Brain microvascular endothelial cell (primary cell): ENCODE results near the gene VAV2.

Experiments
- DNase-seq: peaks from one replicate; pipeline ENCODE4 v3.0.0-alpha.2; 2020
- H3K27ac ChIP-seq: fragments of 250-450 bp; sonication (Bioruptor Pico); 2 replicates; pipeline ENCODE4 v1.5.1; 2020; ENCODE audit warnings: mild to moderate bottlenecking, moderate library complexity
- H3K27me3 ChIP-seq: fragments of 250-450 bp; sonication (Bioruptor Pico); replicated peaks from 2 replicates; pipeline ENCODE4 v1.5.1; 2020; ENCODE audit warnings: mild to moderate bottlenecking
- H3K36me3 ChIP-seq: fragments of 250-450 bp; sonication (Bioruptor Pico); replicated peaks from 2 replicates; pipeline ENCODE4 v1.5.1; 2020; ENCODE audit warnings: mild to moderate bottlenecking
- H3K4me3 ChIP-seq: 2 replicates; pipeline ENCODE4 v1.5.1; 2011; ENCODE audit warnings: low read depth, mild to moderate bottlenecking, control low read depth, low read length, moderate library complexity
- in situ Hi-C: cut with HindIII; loops from 2 replicates; pipeline ENCODE4 v1.10.0; 2017; ENCODE audit warnings: low sequenced_read_pairs, low pct_ligation_motif_present
- TF ChIP-seq, protein P1 (sequence below): IDR thresholded peaks from 2 replicates; pipeline ENCODE4 v1.5.1; 2011; ENCODE audit warnings: low read depth, mild to moderate bottlenecking, moderate library complexity, low read length, control low read depth, inconsistent platforms; ENCODE audit errors: missing control alignments

Gene VAV2

GRCh38 chr9:133760713-133761290 is 231.3 kb downstream of the VAV2 start:
- H3K36me3 ChIP-seq: no peaks in the 10 kb centered on the region
- TF ChIP-seq, protein P1, sequence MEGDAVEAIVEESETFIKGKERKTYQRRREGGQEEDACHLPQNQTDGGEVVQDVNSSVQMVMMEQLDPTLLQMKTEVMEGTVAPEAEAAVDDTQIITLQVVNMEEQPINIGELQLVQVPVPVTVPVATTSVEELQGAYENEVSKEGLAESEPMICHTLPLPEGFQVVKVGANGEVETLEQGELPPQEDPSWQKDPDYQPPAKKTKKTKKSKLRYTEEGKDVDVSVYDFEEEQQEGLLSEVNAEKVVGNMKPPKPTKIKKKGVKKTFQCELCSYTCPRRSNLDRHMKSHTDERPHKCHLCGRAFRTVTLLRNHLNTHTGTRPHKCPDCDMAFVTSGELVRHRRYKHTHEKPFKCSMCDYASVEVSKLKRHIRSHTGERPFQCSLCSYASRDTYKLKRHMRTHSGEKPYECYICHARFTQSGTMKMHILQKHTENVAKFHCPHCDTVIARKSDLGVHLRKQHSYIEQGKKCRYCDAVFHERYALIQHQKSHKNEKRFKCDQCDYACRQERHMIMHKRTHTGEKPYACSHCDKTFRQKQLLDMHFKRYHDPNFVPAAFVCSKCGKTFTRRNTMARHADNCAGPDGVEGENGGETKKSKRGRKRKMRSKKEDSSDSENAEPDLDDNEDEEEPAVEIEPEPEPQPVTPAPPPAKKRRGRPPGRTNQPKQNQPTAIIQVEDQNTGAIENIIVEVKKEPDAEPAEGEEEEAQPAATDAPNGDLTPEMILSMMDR: no peak
- in situ Hi-C loops: no loop called here
- no peaks in the 10 kb centered on the region for H3K27me3 ChIP-seq
- no peak overlapping the region for H3K4me3 ChIP-seq
- H3K27ac ChIP-seq: no peak overlapping the region
- DNase-seq: no peak

- Histone ChIP-seq H3K36me3 (no peaks in the 10 kb centered on the region), H3K27ac (no peak overlapping the region), H3K4me3 (no peak overlapping the region), H3K27me3 (no peaks in the 10 kb centered on the region)
- in situ Hi-C loops: no loop called here
- TF ChIP-seq, protein P1: no peak
- DNase-seq: no peak
These were observed 232.2 kb downstream of the VAV2 start for GRCh38 chr9:133759946-133760345.

DNA sequence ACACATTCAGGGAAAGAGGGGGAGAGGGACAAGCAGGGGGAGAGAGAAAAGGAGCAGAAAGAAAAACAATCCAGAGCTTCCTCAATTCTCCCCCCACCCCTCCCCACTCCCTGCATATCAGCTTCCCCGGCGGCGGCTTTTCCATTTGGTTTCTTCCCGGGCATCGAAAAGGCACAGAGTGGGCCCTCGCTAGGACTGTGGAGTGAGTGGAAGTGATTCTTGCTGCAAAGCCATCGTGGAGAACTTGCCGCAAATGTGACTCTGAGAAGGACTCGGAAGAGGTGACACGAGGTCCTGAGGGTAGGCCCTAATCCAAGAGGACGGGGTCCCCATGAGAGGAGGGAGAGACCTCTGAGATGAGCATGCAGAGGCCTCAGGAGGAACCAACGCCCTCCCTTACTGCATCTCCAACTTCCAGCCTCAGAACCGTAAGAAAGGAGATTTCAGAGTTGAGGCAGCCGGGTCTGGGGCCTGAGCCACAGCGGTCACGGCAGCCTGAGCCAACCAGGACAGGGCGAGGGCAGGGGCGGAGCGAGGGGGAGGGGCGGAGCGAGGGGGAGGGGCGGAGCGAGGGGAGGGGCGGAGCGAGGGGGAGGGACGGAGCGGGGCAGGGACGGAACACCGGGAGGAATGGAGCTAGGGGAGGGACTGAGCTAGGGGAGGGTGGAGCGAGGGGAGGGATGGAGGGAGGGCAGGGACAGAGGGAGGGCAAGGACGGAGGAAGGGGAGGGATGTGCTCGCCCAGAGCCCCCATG is 232.8 kb downstream of the VAV2 start:
- H3K4me3 ChIP-seq: no peak overlapping the region
- TF ChIP-seq, protein P1: no peak
- no peak overlapping the region for H3K27ac ChIP-seq
- in situ Hi-C loops: no loop called here
- no peaks in the 10 kb centered on the region for H3K27me3 ChIP-seq
- DNase-seq: no peak
- H3K36me3 ChIP-seq: no peaks in the 10 kb centered on the region

GRCh38 chr9:133758228-133758627 is 233.9 kb downstream of the VAV2 start:
- Histone ChIP-seq H3K27me3 (no peaks in the 10 kb centered on the region), H3K27ac (no peak overlapping the region), H3K36me3 (no peaks in the 10 kb centered on the region), H3K4me3 (no peak overlapping the region)
- no peak for DNase-seq
- in situ Hi-C loops: no loop called here
- TF ChIP-seq, protein P1: no peak

DNA sequence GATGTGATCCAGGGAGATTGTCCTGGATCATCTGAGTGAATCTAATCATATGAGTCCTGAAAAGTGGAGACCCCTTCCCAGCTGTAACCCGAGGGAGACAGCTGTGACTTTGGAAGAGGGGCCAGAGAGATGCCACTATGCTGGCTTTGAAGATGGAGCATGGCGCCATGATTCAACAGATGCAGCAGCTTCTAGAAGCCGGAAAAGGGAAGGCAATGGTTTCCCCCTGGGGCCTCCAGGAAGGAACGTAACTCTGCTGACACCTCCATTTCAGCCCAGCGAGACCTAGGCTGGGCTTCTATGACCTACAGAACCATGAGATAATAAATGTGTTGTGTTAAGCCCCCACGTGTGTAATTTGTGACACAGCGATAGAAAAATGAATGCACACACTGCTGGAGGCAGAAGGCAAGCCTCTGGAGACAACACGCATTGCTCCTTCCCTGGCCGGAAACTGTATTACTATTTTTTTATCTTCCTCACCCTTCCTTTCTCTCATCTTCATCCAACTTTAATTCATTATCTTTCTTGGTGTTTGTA is 237.4 kb downstream of the VAV2 start:
- Histone ChIP-seq H3K4me3 (no peak overlapping the region), H3K27me3 (peaks cover 6% of the 10 kb centered on the region), H3K36me3 (no peaks in the 10 kb centered on the region), H3K27ac (no peak overlapping the region)
- no peak for DNase-seq
- in situ Hi-C loops: no loop called here
- TF ChIP-seq, protein P1: no peak
